T-helper 22 cell (primary cell): Measurements from ENCODE around the gene SLC8B1.

Source experiments
- DNase-seq: peaks from one replicate; pipeline ENCODE4 v3.0.0-alpha.2; 2020; ENCODE audit warnings: low read depth

The SLC8B1 gene

GRCh38 chr12:113295886-113296556, 38.9 kb downstream of the SLC8B1 start:
- no peak for DNase-seq

GRCh38 chr12:113293100-113293499, 41.8 kb downstream of the SLC8B1 start:
- no peak for DNase-seq

- DNase-seq, result no peak
Measured at GRCh38 chr12:113292547-113292946, 42.4 kb downstream of the SLC8B1 start.

GRCh38 chr12:113292091-113292490, 42.8 kb downstream of the SLC8B1 start:
- no peak for DNase-seq

GRCh38 chr12:113291586-113291985, 43.3 kb downstream of the SLC8B1 start:
- no peak for DNase-seq

GRCh38 chr12:113290506-113290905, 44.4 kb downstream of the SLC8B1 start:
- DNase-seq, result no peak

GRCh38 chr12:113289361-113289760, 45.5 kb downstream of the SLC8B1 start:
- DNase-seq, result no peak

- DNase-seq, result no peak
Measured at GRCh38 chr12:113287899-113288282, 47.0 kb downstream of the SLC8B1 start.

GRCh38 chr12:113287146-113287898, 47.6 kb downstream of the SLC8B1 start:
- no peak for DNase-seq

- no peak for DNase-seq
Measured at GRCh38 chr12:113286712-113287111, 48.2 kb downstream of the SLC8B1 start.

- DNase-seq, result no peak
Measured at GRCh38 chr12:113285679-113286610, 49.0 kb downstream of the SLC8B1 start.

GRCh38 chr12:113284751-113285150, 50.2 kb downstream of the SLC8B1 start:
- DNase-seq, result no peak

GRCh38 chr12:113278633-113279032, 56.3 kb downstream of the SLC8B1 start:
- no peak for DNase-seq

GRCh38 chr12:113278141-113278540, 56.8 kb downstream of the SLC8B1 start:
- DNase-seq, result no peak

- no peak for DNase-seq
Measured at GRCh38 chr12:113277511-113277910, 57.4 kb downstream of the SLC8B1 start.

GRCh38 chr12:113276946-113277500, 57.9 kb downstream of the SLC8B1 start:
- DNase-seq, result no peak

- no peak for DNase-seq
Measured at GRCh38 chr12:113276306-113276705, 58.6 kb downstream of the SLC8B1 start.

- DNase-seq, result no peak
Measured at GRCh38 chr12:113274848-113275247, 60.1 kb downstream of the SLC8B1 start.

- no peak for DNase-seq
Measured at GRCh38 chr12:113273053-113273725, 61.7 kb downstream of the SLC8B1 start.

- no peak for DNase-seq
Measured at GRCh38 chr12:113271853-113272561, 62.9 kb downstream of the SLC8B1 start.

GRCh38 chr12:113271466-113271852, 63.5 kb downstream of the SLC8B1 start:
- DNase-seq, result no peak
